Pons (tissue), 1 donor: ENCODE measurements around the gene DLG2.
"Not testable (repeated sequence)": the region's sequence is repeated elsewhere in the genome, so short reads cannot be mapped to it uniquely, and the experiment has no call there.

Experiments
- DNase-seq: peaks from one replicate; pipeline ENCODE4 v3.0.0-alpha.2; 2016; ENCODE audit warnings: low spot score

The DLG2 gene

GRCh38 chr11:84901991-84902390 lies 725.2 kb downstream of the DLG2 start:
- peak; percentile 18 for DNase-seq

GRCh38 chr11:84899740-84900139 lies 727.4 kb downstream of the DLG2 start:
- DNase-seq, result no peak

- DNase-seq, result no peak
Observed at GRCh38 chr11:84899134-84899533, 728.0 kb downstream of the DLG2 start.

GRCh38 chr11:84894666-84895065 lies 732.5 kb downstream of the DLG2 start:
- DNase-seq, result no peak

- DNase-seq, result no peak
Observed at GRCh38 chr11:84890676-84891075, 736.5 kb downstream of the DLG2 start.

- DNase-seq, result no peak
Observed at GRCh38 chr11:84889556-84889955, 737.6 kb downstream of the DLG2 start.

GRCh38 chr11:84887055-84887629 lies 740.0 kb downstream of the DLG2 start:
- DNase-seq, result no peak

GRCh38 chr11:84886344-84886743 lies 740.8 kb downstream of the DLG2 start:
- DNase-seq, result no peak

GRCh38 chr11:84884836-84885235 lies 742.3 kb downstream of the DLG2 start:
- DNase-seq, result no peak

GRCh38 chr11:84882056-84882455 lies 745.1 kb downstream of the DLG2 start:
- no peak for DNase-seq

- no peak for DNase-seq
Observed at GRCh38 chr11:84871116-84871515, 756.0 kb downstream of the DLG2 start.

- no peak for DNase-seq
Observed at GRCh38 chr11:84870486-84870885, 756.7 kb downstream of the DLG2 start.

- DNase-seq, result no peak
Observed at GRCh38 chr11:84866922-84867321, 760.2 kb downstream of the DLG2 start.

GRCh38 chr11:84865791-84866535 lies 761.2 kb downstream of the DLG2 start:
- DNase-seq, result no peak

GRCh38 chr11:84865257-84865656 lies 761.9 kb downstream of the DLG2 start:
- DNase-seq, result no peak

- no peak for DNase-seq
Observed at GRCh38 chr11:84857746-84858145, 769.4 kb downstream of the DLG2 start.

GRCh38 chr11:84855508-84856245 lies 771.5 kb downstream of the DLG2 start:
- DNase-seq, result no peak

GRCh38 chr11:84854498-84854880 lies 772.7 kb downstream of the DLG2 start:
- no peak for DNase-seq

GRCh38 chr11:84853841-84854497 lies 773.2 kb downstream of the DLG2 start:
- no peak for DNase-seq

- no peak for DNase-seq
Observed at GRCh38 chr11:84847842-84848241, 779.3 kb downstream of the DLG2 start.

- DNase-seq, result not testable (repeated sequence)
Observed at GRCh38 chr11:84840201-84840600, 786.9 kb downstream of the DLG2 start.

- DNase-seq, result no peak
Observed at GRCh38 chr11:84837402-84838069, 789.6 kb downstream of the DLG2 start.
